Measurements from ENCODE around the gene TTC19.
A peak's percentile ranks its signal among the peaks of the same experiment; 100 is the strongest.

Gene TTC19

GRCh38 chr17:15998031-15998562, 1.5 kb upstream of the TTC19 start:
- no peak overlapping the region for H3K4me3 ChIP-seq (replicated peaks; ENCODE audit: insufficient read depth, low read length)

GRCh38 chr17:15999974-16000827, 577 bp downstream of the TTC19 start:
- Histone ChIP-seq H3K27me3 (ENCODE audit: insufficient read depth, poor library complexity, severe bottlenecking) (no peaks in the 10 kb centered on the region), H3K27ac (replicated peaks) (peak overlapping the region; percentile 71), H3K4me3 (replicated peaks; ENCODE audit: insufficient read depth, low read length) (peak overlapping the region; percentile 66)
- no peak for TF ChIP-seq SPI1 (IDR thresholded peaks at IDR 0.05; ENCODE audit: borderline replicate concordance, low read depth)
- TF ChIP-seq CTCF (IDR thresholded peaks at IDR 0.05; ENCODE audit: insufficient read depth, low read length), result no peak
- TF ChIP-seq POLR2AphosphoS5 (IDR thresholded peaks at IDR 0.05; ENCODE audit: low read depth), result no peak
- no peak for TF ChIP-seq GABPA (IDR thresholded peaks at IDR 0.05; ENCODE audit: low read depth)
- TF ChIP-seq REST (IDR thresholded peaks at IDR 0.05; ENCODE audit: insufficient replicate concordance, low read depth), result no peak
- DNase-seq (ENCODE audit: low read depth in 1 of 2, low spot score in 1 of 2), result peak in 1 of 2 experiments; percentile 2

More at GRCh38 chr17:15998031-15998562, 1.5 kb upstream of the TTC19 start:
- no peak for TF ChIP-seq POLR2AphosphoS5 (IDR thresholded peaks at IDR 0.05; ENCODE audit: low read depth)
- TF ChIP-seq SPI1 (IDR thresholded peaks at IDR 0.05; ENCODE audit: borderline replicate concordance, low read depth), result no peak
- TF ChIP-seq CTCF (IDR thresholded peaks at IDR 0.05; ENCODE audit: insufficient read depth, low read length), result no peak
- TF ChIP-seq GABPA (IDR thresholded peaks at IDR 0.05; ENCODE audit: low read depth), result no peak
- no peak for TF ChIP-seq REST (IDR thresholded peaks at IDR 0.05; ENCODE audit: insufficient replicate concordance, low read depth)
- Histone ChIP-seq H3K27ac (replicated peaks) (no peak overlapping the region; the same call in 1 of the 2 replicates), H3K27me3 (ENCODE audit: insufficient read depth, poor library complexity, severe bottlenecking) (no peaks in the 10 kb centered on the region)
- DNase-seq (ENCODE audit: low read depth in 1 of 2, low spot score in 1 of 2), result no peak

GRCh38 chr17:16001226-16001897, 1.7 kb downstream of the TTC19 start:
- Histone ChIP-seq H3K27me3 (ENCODE audit: insufficient read depth, poor library complexity, severe bottlenecking) (no peaks in the 10 kb centered on the region), H3K4me3 (replicated peaks; ENCODE audit: insufficient read depth, low read length) (no peak overlapping the region), H3K27ac (replicated peaks) (no peak overlapping the region)
- TF ChIP-seq GABPA (IDR thresholded peaks at IDR 0.05; ENCODE audit: low read depth), result no peak
- TF ChIP-seq POLR2AphosphoS5 (IDR thresholded peaks at IDR 0.05; ENCODE audit: low read depth), result no peak
- no peak for TF ChIP-seq CTCF (IDR thresholded peaks at IDR 0.05; ENCODE audit: insufficient read depth, low read length)
- no peak for TF ChIP-seq REST (IDR thresholded peaks at IDR 0.05; ENCODE audit: insufficient replicate concordance, low read depth)
- no peak for TF ChIP-seq SPI1 (IDR thresholded peaks at IDR 0.05; ENCODE audit: borderline replicate concordance, low read depth)
- no peak for DNase-seq (ENCODE audit: low read depth in 1 of 2, low spot score in 1 of 2)
